Liver (tissue), 3 donors: ENCODE results near the gene ASTN1.

Experiments
- CTCF ChIP-seq: fragments of 150-350 bp; IDR thresholded peaks from 2 replicates; pipeline ENCODE4 v1.5.1; 2017; ENCODE audit warnings: improper control_type of control experiment, low read depth, low read length; ENCODE audit not compliant: missing input control
- EGR1 ChIP-seq, 2 donors: IDR thresholded peaks; 2 replicates each; pipeline ENCODE4 v1.6.1; 2016 to 2018; ENCODE audit warnings: antibody characterized with exemption in 2 of 2, low read depth in 2 of 2
- FOXA1 ChIP-seq: IDR thresholded peaks from 2 replicates; pipeline ENCODE4 v1.6.1; 2016; ENCODE audit warnings: antibody characterized with exemption
- GABPA ChIP-seq, 2 donors: IDR thresholded peaks in 1 of 2; conservative IDR thresholded peaks in 1 of 2; 2 replicates each; pipeline ENCODE4 v1.6.1; 2016; ENCODE audit warnings: antibody characterized with exemption in 2 of 2, mild to moderate bottlenecking in 1 of 2, moderate library complexity in 1 of 2
- MAX ChIP-seq: IDR thresholded peaks from 2 replicates; pipeline ENCODE4 v1.6.1; 2016; ENCODE audit warnings: antibody characterized with exemption
- REST ChIP-seq: IDR thresholded peaks from 2 replicates; pipeline ENCODE4 v1.6.1; 2016; ENCODE audit warnings: antibody characterized with exemption, mild to moderate bottlenecking
- RXRA ChIP-seq, 2 donors: IDR thresholded peaks; 2 replicates each; pipeline ENCODE4 v1.6.1; 2017 to 2018; ENCODE audit warnings: antibody characterized with exemption in 2 of 2, mild to moderate bottlenecking in 1 of 2
- SP1 ChIP-seq: IDR thresholded peaks from 2 replicates; pipeline ENCODE4 v1.6.1; 2018; ENCODE audit warnings: antibody characterized with exemption, mild to moderate bottlenecking
- TAF1 ChIP-seq: conservative IDR thresholded peaks from 2 replicates; pipeline ENCODE4 v1.6.1; 2016; ENCODE audit warnings: antibody characterized with exemption, mild to moderate bottlenecking
- YY1 ChIP-seq: IDR thresholded peaks from 2 replicates; pipeline ENCODE4 v1.6.1; 2016; ENCODE audit warnings: antibody characterized with exemption, mild to moderate bottlenecking
- donor health status: healthy.
- donor health status: healthy.

- no peak for TF ChIP-seq CTCF
- TF ChIP-seq REST, result no peak
- no peak for TF ChIP-seq YY1
- no peak for TF ChIP-seq GABPA (IDR thresholded peaks at IDR 0.05 in 1 of 2, conservative IDR thresholded peaks at IDR 0.05 in 1 of 2)
- TF ChIP-seq EGR1 (IDR thresholded peaks at IDR 0.05; ENCODE audit: low read depth in 2 of 2), result no peak
- TF ChIP-seq SP1, result no peak
- no peak for TF ChIP-seq TAF1
- TF ChIP-seq MAX, result no peak
- TF ChIP-seq RXRA (IDR thresholded peaks at IDR 0.05), result no peak
- TF ChIP-seq FOXA1, result no peak
These were observed 287.5 kb downstream of the ASTN1 start for GRCh38 chr1:176876966-176877515.
